Fibroblast of peridontal ligament (primary cell): ENCODE measurements around the gene INTS1.

ENCODE experiments used
- DNase-seq: peaks from one replicate; pipeline ENCODE4 v3.0.0-alpha.2; 2010; ENCODE audit errors: extremely low read depth

Gene INTS1

GRCh38 chr7:1508277-1508758 is 4.1 kb upstream of the INTS1 start:
- DNase-seq: no peak

DNA sequence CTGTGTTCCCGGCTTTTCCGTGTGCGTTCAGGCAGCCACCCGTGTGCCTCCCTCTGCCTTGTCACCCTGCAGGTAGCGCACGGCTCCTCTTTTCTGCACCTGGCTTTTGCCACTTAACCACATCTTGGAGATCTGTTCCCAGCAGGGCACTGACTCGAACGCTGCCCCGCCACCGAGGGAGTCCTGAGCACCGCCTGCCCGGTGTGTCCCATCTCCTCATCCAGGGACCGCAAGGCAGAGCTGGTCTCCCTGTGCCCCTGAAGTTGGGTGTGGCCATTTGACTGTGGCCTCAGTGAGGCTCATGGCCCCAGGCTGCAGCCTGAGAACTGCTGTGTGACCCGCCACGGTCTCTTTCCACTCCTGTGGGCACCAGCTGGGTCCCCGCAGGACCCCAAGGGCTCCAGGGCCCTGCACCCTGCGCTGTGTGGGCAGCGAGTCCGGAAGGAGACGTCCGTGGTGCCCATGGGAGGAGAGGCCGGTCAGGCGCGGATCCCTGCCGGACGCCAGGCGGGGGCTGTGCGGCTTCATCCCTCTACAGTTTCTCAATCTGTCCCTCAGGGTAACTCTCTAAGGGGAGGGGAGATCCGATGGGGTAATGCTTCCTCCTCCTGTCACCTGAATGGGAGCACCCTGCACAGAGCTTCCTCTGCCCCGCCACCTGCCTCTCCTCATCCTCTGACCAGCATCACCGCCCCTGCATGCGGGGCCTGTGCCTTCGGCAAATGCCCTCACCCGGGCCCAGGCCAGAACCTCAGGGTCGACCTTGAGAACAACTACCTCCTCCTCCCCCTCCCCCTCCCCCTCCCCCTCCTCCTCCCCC is 1.8 kb upstream of the INTS1 start:
- no peak for DNase-seq

- no peak for DNase-seq
These were observed 799 bp downstream of the INTS1 start for GRCh38 chr7:1503390-1503789.

- no peak for DNase-seq
These were observed 1.3 kb downstream of the INTS1 start for GRCh38 chr7:1502845-1503244.

DNA sequence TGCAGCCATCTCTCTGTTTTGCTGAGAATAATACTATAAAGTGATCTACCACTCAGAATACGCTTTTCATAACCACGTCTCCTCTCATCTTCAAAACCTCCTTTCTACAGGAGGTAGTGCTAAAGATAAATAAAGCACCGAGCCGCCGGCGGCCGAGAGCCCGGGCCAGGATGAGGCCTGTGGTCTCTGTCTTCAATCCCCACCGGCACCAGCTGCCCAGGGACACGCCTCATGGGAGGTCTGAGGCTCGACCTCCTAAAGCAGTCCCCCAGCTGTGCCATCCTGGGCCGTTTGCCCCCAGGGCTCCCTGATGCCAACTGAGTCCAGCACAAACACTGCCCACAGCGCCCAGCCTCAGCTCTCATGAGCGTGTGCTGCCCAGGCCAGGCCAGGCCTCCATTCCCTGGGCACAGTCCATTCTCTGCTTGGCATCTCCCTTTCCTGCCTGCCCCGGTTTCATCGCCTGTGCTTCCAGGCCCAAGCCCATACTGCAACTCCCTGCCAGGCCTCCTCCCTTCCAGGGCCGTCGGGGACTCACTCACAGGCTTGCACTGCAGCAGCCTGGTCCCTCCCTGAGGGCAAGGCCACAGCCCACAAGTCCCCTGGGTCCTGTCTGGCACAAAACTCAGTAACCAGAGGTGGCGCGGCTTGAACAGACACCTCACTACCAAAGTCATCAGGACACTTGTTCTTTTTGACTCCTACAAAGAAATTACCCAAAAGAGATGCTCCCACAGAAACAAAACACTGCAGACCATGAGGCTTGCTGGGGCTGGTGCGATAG is 2.5 kb downstream of the INTS1 start:
- DNase-seq: no peak

DNA sequence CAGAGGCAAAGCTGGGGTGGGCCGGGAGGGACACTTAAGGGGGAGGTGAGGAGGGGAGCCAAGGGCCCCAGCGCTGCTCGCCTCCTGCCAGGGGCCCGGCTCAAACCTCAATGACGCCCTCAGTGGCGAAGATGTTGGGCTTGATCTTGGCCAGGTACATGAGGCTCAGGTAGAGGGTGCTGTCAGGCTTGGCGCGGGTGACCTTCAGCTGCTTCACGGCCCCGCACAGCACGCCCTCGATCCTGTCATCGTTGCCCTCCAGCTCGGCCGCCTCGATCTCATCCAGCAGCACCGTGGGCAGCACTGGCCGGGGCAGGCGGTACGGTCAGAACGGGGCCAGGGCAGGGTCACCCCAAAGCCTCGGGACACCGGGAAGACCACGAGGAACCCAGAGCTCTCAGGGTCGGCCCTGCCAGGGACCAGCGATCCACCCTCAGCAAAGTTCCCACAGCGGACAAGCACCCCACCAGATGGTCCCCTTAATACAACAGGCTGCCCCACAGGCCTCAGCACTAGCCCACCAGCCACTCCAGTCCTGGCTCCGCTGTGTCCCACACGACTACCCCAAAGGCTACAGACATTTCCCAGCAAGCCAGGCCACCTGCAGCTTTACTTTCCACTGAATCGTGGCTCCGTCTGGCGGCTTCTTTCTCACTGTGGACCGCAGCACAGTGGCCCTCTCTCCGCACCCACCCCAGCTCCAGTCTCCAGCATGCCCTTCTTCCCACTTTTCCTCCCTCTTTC is 4.0 kb downstream of the INTS1 start:
- no peak for DNase-seq

DNA sequence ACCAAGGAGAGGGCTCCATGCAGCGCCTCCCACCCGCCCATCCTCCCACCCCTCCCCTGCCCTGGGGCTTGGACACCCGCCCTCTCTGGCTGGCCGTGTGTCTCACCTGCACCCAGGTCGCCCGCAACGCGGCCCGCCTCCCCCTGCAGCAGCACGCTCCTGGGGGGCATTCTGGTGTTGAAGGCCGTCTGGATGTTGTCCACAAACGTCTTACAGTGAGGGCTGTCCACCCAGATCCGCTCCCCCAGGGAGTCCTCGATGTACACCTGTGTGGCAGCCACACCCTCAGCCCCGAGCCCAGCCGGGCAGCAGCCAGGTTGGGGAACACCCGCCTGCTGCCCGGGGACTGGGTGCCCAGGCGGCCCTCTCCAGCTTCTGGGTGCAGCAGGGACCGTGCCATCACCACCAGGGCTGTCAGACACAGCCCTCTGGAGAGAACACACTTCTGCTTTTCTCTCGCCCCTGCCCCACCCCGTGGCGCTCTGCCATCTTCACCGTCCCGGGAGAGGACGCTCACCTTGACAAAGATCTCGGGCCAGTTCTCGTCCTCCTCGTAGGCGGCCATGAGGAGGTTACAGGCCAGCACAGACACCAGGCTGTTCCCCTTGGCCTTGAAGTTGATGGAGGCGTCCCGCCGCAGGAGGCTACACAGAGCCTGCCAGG is 4.7 kb downstream of the INTS1 start:
- no peak for DNase-seq

DNA sequence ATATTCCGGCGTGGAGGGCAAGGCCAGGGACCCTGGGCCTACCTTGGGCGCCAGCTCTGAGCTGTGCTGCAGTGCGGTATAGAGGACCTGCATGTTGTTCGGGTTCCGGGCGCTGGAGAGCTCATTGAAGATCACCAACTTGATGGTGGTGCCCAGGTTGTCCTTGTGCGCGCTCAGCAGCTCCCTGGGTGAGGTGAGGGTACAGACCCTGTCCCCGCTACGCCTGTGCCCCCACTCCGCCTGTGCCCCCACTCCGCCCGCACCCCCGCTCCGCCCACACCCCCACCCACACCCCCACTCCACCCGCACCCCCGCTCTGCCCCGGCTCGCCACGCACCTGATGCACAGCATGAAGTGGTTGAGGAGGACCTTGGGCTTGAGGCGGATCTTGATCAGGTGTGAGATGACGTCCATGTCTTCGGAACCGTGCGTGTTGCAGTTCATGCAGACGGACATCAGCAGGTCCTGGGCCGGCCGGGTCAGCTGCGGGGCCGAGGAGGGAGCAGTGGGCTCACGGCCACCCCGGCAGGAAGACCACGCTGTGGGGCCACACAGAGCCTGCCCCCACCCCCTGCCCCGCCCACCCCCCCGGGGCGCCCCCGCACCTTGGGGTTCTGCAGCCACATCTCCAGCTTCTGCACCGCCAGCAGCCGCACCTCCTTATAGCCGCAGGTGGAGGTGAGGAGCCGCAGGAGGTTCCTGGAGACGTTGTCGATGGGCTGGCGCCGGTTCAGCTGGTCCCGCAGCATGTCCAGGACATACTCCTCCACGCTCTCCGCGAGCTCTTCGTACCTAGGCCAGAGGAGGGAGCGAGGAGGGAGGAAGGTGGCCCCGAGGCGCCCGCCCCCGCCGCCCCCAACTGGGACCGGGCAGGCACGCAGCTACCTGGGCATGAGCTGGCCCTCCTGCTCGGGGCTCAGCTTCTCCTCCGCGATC is 5.6 kb downstream of the INTS1 start:
- DNase-seq: no peak

GRCh38 chr7:1497293-1497927 is 6.8 kb downstream of the INTS1 start:
- no peak for DNase-seq

GRCh38 chr7:1496531-1497292 is 7.5 kb downstream of the INTS1 start:
- DNase-seq: no peak

GRCh38 chr7:1495564-1496242 is 8.5 kb downstream of the INTS1 start:
- DNase-seq: no peak

- no peak for DNase-seq
These were observed 9.2 kb downstream of the INTS1 start for GRCh38 chr7:1494866-1495563.

- no peak for DNase-seq
These were observed 9.7 kb downstream of the INTS1 start for GRCh38 chr7:1494447-1494846.

GRCh38 chr7:1493571-1493970 is 10.6 kb downstream of the INTS1 start:
- no peak for DNase-seq

DNA sequence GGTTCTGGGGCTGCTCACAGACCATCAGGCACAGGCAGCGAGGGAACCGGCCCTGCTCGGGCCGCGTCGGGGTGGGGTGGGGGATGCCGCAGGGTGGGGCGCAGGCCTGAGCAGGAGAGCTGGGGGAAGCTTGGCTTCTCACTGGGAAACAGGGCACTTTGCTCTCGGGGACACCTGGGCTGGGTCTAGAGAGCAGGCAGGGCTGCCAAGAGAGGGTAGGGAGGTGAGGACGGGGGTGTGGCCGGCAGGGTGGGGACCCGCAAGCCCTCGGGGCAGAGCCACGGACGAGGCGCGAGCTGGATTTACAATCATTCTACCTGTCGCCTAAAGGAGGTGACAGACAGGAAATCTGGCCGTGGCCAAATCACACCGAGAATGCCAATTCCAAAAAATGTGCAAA is 11.1 kb downstream of the INTS1 start:
- DNase-seq: no peak

DNA sequence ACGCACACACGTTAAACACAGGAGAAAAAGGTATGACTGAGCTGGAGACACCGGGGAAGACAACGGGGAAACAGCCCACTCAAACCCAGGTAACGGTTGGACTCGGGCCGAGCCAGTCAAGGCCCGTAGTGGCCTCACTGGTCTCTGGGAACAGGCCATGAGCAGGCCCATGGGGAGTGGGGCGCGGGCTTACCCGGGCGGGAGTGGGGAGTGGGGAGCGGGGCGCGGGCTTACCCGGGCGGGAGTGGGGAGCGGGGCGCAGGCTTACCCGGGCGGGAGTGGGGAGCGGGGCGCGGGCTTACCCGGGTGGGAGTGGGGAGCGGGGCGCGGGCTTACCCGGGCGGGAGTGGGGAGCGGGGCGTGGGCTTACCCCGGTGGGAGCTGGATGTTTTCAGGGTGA is 11.5 kb downstream of the INTS1 start:
- no peak for DNase-seq

- no peak for DNase-seq
These were observed 12.0 kb downstream of the INTS1 start for GRCh38 chr7:1492221-1492620.

GRCh38 chr7:1490837-1491236 is 13.4 kb downstream of the INTS1 start:
- no peak for DNase-seq
